RWPE1 (cell line): ENCODE data around the gene AK1.
A peak's percentile ranks its signal among the peaks of the same experiment; 100 is the strongest.
"Not testable (repeated sequence)": the region's sequence is repeated elsewhere in the genome, so short reads cannot be mapped to it uniquely, and the experiment has no call there.

Experiments used
- CTCF ChIA-PET: fragments of 350-600 bp; sonication (Branson Sonifier 250); formaldehyde crosslinking; extraction: SDS; loops from one replicate; lab custom pipeline; 2021; lab: Yijun Ruan, JAX
- POLR2A ChIA-PET: fragments of 400-600 bp; formaldehyde crosslinking; extraction: SDS; loops from one replicate; lab custom pipeline; 2020; ENCODE audit warnings: antibody characterized with exemption; ENCODE audit not compliant: low non-redundant PET; lab: Yijun Ruan, JAX
- DNase-seq: peaks from one replicate; pipeline ENCODE4 v3.0.0; 2012; ENCODE audit warnings: low spot score
- H3K27ac ChIP-seq: fragments of 450-650 bp; 2 replicates; pipeline ENCODE4 v1.5.1; 2017
- TF ChIP-seq, protein P1 (sequence below): fragments of 450-650 bp; conservative IDR thresholded peaks from 2 replicates; pipeline ENCODE4 v1.5.1; 2017; ENCODE audit warnings: low read depth, mild to moderate bottlenecking

AK1 gene

GRCh38 chr9:127871531-127871930 is 5.9 kb downstream of the AK1 start:
- POLR2A ChIA-PET, result no interaction called here

DNA sequence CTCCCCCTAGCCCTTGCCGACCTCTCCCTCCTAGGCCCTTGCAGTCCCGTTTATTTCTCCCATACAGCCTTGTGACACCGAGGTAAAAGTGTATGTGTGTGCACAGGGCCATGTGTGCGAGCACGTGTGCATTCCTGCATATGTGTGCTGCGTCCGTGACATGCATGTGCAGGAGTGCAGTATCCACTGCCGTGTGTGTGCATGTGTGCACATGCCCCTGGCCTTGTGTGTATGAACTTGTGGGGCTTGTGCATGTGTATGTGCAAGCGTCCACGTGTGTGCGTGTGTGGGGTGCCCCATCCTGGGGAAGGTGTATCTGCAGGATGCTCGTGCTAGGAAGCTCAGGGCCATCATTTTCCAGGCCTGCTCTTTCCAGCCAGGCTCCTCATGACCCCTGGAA is 6.6 kb downstream of the AK1 start:
- CTCF ChIA-PET, result interaction anchor here (1.5 to 2.5 kb wide), 3 partner anchors 16 to 281 kb away, joined by 3 to 24 read pairs (median 17); partner anchors contain the start of genes ENG and TOR2A

More at GRCh38 chr9:127871531-127871930, 5.9 kb downstream of the AK1 start:
- CTCF ChIA-PET, result no interaction called here
- TF ChIP-seq, protein P1, sequence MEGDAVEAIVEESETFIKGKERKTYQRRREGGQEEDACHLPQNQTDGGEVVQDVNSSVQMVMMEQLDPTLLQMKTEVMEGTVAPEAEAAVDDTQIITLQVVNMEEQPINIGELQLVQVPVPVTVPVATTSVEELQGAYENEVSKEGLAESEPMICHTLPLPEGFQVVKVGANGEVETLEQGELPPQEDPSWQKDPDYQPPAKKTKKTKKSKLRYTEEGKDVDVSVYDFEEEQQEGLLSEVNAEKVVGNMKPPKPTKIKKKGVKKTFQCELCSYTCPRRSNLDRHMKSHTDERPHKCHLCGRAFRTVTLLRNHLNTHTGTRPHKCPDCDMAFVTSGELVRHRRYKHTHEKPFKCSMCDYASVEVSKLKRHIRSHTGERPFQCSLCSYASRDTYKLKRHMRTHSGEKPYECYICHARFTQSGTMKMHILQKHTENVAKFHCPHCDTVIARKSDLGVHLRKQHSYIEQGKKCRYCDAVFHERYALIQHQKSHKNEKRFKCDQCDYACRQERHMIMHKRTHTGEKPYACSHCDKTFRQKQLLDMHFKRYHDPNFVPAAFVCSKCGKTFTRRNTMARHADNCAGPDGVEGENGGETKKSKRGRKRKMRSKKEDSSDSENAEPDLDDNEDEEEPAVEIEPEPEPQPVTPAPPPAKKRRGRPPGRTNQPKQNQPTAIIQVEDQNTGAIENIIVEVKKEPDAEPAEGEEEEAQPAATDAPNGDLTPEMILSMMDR, result no peak
- DNase-seq, result no peak
- peak overlapping the region; percentile 87 for H3K27ac ChIP-seq

DNA sequence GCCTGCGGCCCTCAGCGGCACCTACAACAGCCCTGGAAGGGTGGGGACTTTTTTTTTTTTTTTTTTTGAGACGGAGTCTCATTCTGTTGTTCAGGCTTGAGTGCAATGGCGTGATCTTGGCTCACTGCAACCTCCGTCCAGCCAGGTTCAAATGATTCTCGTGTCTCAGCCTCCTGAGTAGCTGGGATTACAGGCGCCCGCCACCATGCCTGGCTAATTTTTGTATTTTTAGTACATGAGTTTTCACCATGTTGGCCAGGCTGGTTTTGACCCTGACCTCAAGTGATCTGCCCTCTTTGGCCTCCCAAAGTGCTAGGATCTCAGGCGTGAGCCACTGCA is 7.4 kb downstream of the AK1 start:
- CTCF ChIA-PET, result interaction anchor here (0.5 to 2.5 kb wide), 36 partner anchors 8 to 577 kb away, joined by 3 to 24 read pairs (median 4); partner anchors contain the start of genes CDK9, ENG, FPGS and TOR2A
- POLR2A ChIA-PET, result interaction anchor here (0.9 kb wide), 2 partner anchors 85 to 133 kb away, joined by 3 to 4 read pairs; partner anchors contain the start of gene CDK9
- DNase-seq, result not testable (repeated sequence)
- TF ChIP-seq, protein P1, result peak; percentile 70
- H3K27ac ChIP-seq, result peak overlapping the region; percentile 87; the same call in 1 of the 2 replicates

More for the DNA sequence above, 6.6 kb downstream of the AK1 start:
- POLR2A ChIA-PET, result no interaction called here
- no peak for DNase-seq
- TF ChIP-seq, protein P1, result no peak
- peak overlapping the region; percentile 87 for H3K27ac ChIP-seq

GRCh38 chr9:127869310-127870152 is 7.9 kb downstream of the AK1 start:
- peak overlapping the region; percentile 87 for H3K27ac ChIP-seq
- POLR2A ChIA-PET, result interaction anchor here (0.6 to 0.9 kb wide), 3 partner anchors 40 to 132 kb away, joined by 3 to 4 read pairs (median 3); partner anchors contain the start of gene CDK9
- peak; percentile 95 for DNase-seq
- CTCF ChIA-PET, result interaction anchor here (0.5 to 2.5 kb wide), 42 partner anchors 8 to 576 kb away, joined by 3 to 24 read pairs (median 4); partner anchors contain the start of genes CDK9, ENG, FPGS and TOR2A
- TF ChIP-seq, protein P1, result peak; percentile 98

- peak overlapping the region; percentile 87 for H3K27ac ChIP-seq
- no peak for DNase-seq
- TF ChIP-seq, protein P1, result no peak
- CTCF ChIA-PET, result interaction anchor here (2.5 kb wide), 1 partner anchor 134 kb away, joined by 17 read pairs; the partner anchor contains the start of gene TOR2A
- POLR2A ChIA-PET, result no interaction called here
Observed at GRCh38 chr9:127868278-127868902, 9.1 kb downstream of the AK1 start.
